GM19463 (cell line): Measurements from ENCODE around the gene BRINP1.

Experiments
- ATAC-seq: cut with Tn5 transposase; IDR thresholded peaks from one replicate; pipeline ENCODE4 v1.9.1; 2021; ENCODE audit warnings: mild to moderate bottlenecking, moderate library complexity; ENCODE audit not compliant: unreplicated experiment

The BRINP1 gene

GRCh38 chr9:119148855-119149254, 220.4 kb downstream of the BRINP1 start:
- ATAC-seq, result no peak

GRCh38 chr9:119137479-119137878, 231.8 kb downstream of the BRINP1 start:
- ATAC-seq, result no peak

- no peak for ATAC-seq
Measured at GRCh38 chr9:119126040-119126439, 243.2 kb downstream of the BRINP1 start.

GRCh38 chr9:119121899-119122298, 247.3 kb downstream of the BRINP1 start:
- ATAC-seq, result no peak

- ATAC-seq, result no peak
Measured at GRCh38 chr9:119117409-119117808, 251.8 kb downstream of the BRINP1 start.
